HTERT RPE-1 (cell line): ENCODE data around the gene ADSS1.

Experiments used
- in situ Hi-C: fragments of 300-500 bp; cut with MboI; formaldehyde crosslinking; loops from 4 replicates; pipeline ENCODE4 v1.14.3; 2020; ENCODE audit warnings: low sequenced_read_pairs

ADSS1 gene

GRCh38 chr14:104731320-104732294 is 7.6 kb downstream of the ADSS1 start:
- in situ Hi-C loops, result no loop called here

GRCh38 chr14:104732355-104732804 is 8.4 kb downstream of the ADSS1 start:
- in situ Hi-C loops, result no loop called here

GRCh38 chr14:104732931-104733681 is 9.1 kb downstream of the ADSS1 start:
- in situ Hi-C loops, result no loop called here

GRCh38 chr14:104734051-104734587 is 10.1 kb downstream of the ADSS1 start:
- in situ Hi-C loops, result no loop called here

- in situ Hi-C loops, result no loop called here
Observed at GRCh38 chr14:104734601-104734990, 10.6 kb downstream of the ADSS1 start.

GRCh38 chr14:104734991-104735779 is 11.2 kb downstream of the ADSS1 start:
- in situ Hi-C loops, result no loop called here

- in situ Hi-C loops, result no loop called here
Observed at GRCh38 chr14:104735830-104736642, 12.0 kb downstream of the ADSS1 start.

- in situ Hi-C loops, result no loop called here
Observed at GRCh38 chr14:104738375-104739019, 14.5 kb downstream of the ADSS1 start.

GRCh38 chr14:104739026-104739425 is 15.0 kb downstream of the ADSS1 start:
- in situ Hi-C loops, result no loop called here

- in situ Hi-C loops, result no loop called here
Observed at GRCh38 chr14:104739546-104740516, 15.8 kb downstream of the ADSS1 start.

GRCh38 chr14:104741108-104741802 is 17.2 kb downstream of the ADSS1 start:
- in situ Hi-C loops, result no loop called here

- in situ Hi-C loops, result no loop called here
Observed at GRCh38 chr14:104741803-104742251, 17.8 kb downstream of the ADSS1 start.

- in situ Hi-C loops, result no loop called here
Observed at GRCh38 chr14:104742586-104743455, 18.8 kb downstream of the ADSS1 start.

- in situ Hi-C loops, result no loop called here
Observed at GRCh38 chr14:104743461-104744380, 19.7 kb downstream of the ADSS1 start.

GRCh38 chr14:104744484-104744883 is 20.5 kb downstream of the ADSS1 start:
- in situ Hi-C loops, result no loop called here
